WTC11 (cell line): ENCODE measurements around the gene TBC1D1. TPM values are rescaled to one million over a fixed set of nuclear protein-coding genes. Genes with fewer than 3 reads are reported as not detected.

Experiments
- ATAC-seq: fragments of 200-7000 bp; cut with Tn5 transposase; 2 replicates; pipeline ENCODE4 v1.10.0; 2021; ENCODE audit warnings: mild to moderate bottlenecking, moderate library complexity
- CTCF ChIA-PET: fragments of 300-600 bp; sonication (Branson Sonifier 250); formaldehyde crosslinking; loops from one replicate; lab custom pipeline; 2021; ENCODE audit warnings: antibody characterized with exemption; lab: Charles Lee
- POLR2A ChIA-PET: fragments of 350-600 bp; sonication (Branson Sonifier 250); formaldehyde crosslinking; loops from one replicate; lab custom pipeline; 2021; ENCODE audit warnings: antibody characterized with exemption; lab: Charles Lee
- DNase-seq: peaks from one replicate; pipeline ENCODE4 v3.0.0; 2021; ENCODE audit warnings: low spot score
- H3K27ac Mint-ChIP-seq: 2 replicates; pipeline ENCODE4 v1.8.0; 2021; ENCODE audit warnings: mixed read lengths
- H3K27me3 Mint-ChIP-seq: 2 replicates; pipeline ENCODE4 v1.8.0; 2021; ENCODE audit warnings: low read depth, mild to moderate bottlenecking, moderate library complexity, mixed read lengths
- H3K36me3 Mint-ChIP-seq: 2 replicates; pipeline ENCODE4 v1.8.0; 2021; ENCODE audit warnings: mixed read lengths
- H3K4me1 Mint-ChIP-seq: 2 replicates; pipeline ENCODE4 v1.8.0; 2022; ENCODE audit warnings: mixed read lengths
- H3K4me3 Mint-ChIP-seq: 2 replicates; pipeline ENCODE4 v1.8.0; 2021; ENCODE audit warnings: mild to moderate bottlenecking, moderate library complexity, mixed read lengths
- H3K9me3 Mint-ChIP-seq: 2 replicates; pipeline ENCODE4 v1.8.0; 2021; ENCODE audit warnings: mixed read lengths
- CREB1 ChIP-seq: sonication (generic); formaldehyde crosslinking; IDR thresholded peaks from 2 replicates; pipeline ENCODE4 v1.8.0; 2023; ENCODE audit warnings: mild to moderate bottlenecking, missing genetic modification reagents
- CREM ChIP-seq: sonication (generic); formaldehyde crosslinking; IDR thresholded peaks from 2 replicates; pipeline ENCODE4 v1.8.1; 2022; ENCODE audit warnings: mild to moderate bottlenecking, missing genetic modification reagents, moderate library complexity
- ESRRA ChIP-seq: sonication (generic); formaldehyde crosslinking; IDR thresholded peaks from 2 replicates; pipeline ENCODE4 v1.8.1; 2022; ENCODE audit warnings: mild to moderate bottlenecking, missing genetic modification reagents, borderline replicate concordance
- FOXK1 ChIP-seq: sonication (generic); formaldehyde crosslinking; IDR thresholded peaks from 2 replicates; pipeline ENCODE4 v1.8.0; 2022; ENCODE audit warnings: mild to moderate bottlenecking, moderate library complexity, missing genetic modification reagents
- GTF2I ChIP-seq: fragments of 250-450 bp; sonication (Bioruptor Pico); conservative IDR thresholded peaks from 2 replicates; pipeline ENCODE4 v1.4.0; 2021; ENCODE audit warnings: mild to moderate bottlenecking
- KAT7 ChIP-seq: sonication (generic); formaldehyde crosslinking; IDR thresholded peaks from 2 replicates; pipeline ENCODE4 v1.8.1; 2023; ENCODE audit warnings: missing genetic modification reagents, mild to moderate bottlenecking, borderline replicate concordance
- NFYB ChIP-seq: sonication (generic); formaldehyde crosslinking; conservative IDR thresholded peaks from 2 replicates; pipeline ENCODE4 v1.8.0; 2022; ENCODE audit warnings: low read depth, missing genetic modification reagents
- NR3C1 ChIP-seq: sonication (generic); formaldehyde crosslinking; conservative IDR thresholded peaks from 2 replicates; pipeline ENCODE4 v1.8.1; 2023; ENCODE audit warnings: low read depth, mild to moderate bottlenecking, missing genetic modification reagents
- OVOL2 ChIP-seq: fragments of 250-450 bp; sonication (Bioruptor Pico); IDR thresholded peaks from 2 replicates; pipeline ENCODE4 v1.9.0; 2021; ENCODE audit warnings: mild to moderate bottlenecking, borderline replicate concordance
- TEAD1 ChIP-seq: sonication (generic); formaldehyde crosslinking; IDR thresholded peaks from 2 replicates; pipeline ENCODE4 v1.8.0; 2022; ENCODE audit warnings: mild to moderate bottlenecking, missing genetic modification reagents
- TEAD4 ChIP-seq: sonication (generic); formaldehyde crosslinking; IDR thresholded peaks from 2 replicates; pipeline ENCODE4 v1.8.0; 2022; ENCODE audit warnings: mild to moderate bottlenecking, missing genetic modification reagents
- ZBTB21 ChIP-seq: sonication (generic); formaldehyde crosslinking; IDR thresholded peaks from 2 replicates; pipeline ENCODE4 v1.8.1; 2023; ENCODE audit warnings: mild to moderate bottlenecking, missing genetic modification reagents, borderline replicate concordance
- ZNF121 ChIP-seq: sonication (generic); formaldehyde crosslinking; IDR thresholded peaks from 2 replicates; pipeline ENCODE4 v1.8.0; 2023; ENCODE audit warnings: missing genetic modification reagents
- ZNF263 ChIP-seq: sonication (generic); formaldehyde crosslinking; IDR thresholded peaks from 2 replicates; pipeline ENCODE4 v1.8.1; 2022; ENCODE audit warnings: low read depth, mild to moderate bottlenecking, moderate library complexity, missing genetic modification reagents
- ZNF512 ChIP-seq: sonication (generic); formaldehyde crosslinking; IDR thresholded peaks from 2 replicates; pipeline ENCODE4 v1.8.1; 2022; ENCODE audit warnings: missing genetic modification reagents, borderline replicate concordance
- ZSCAN18 ChIP-seq: fragments of 250-450 bp; sonication (Bioruptor Pico); IDR thresholded peaks from 2 replicates; pipeline ENCODE4 v2.1.2; 2022; ENCODE audit warnings: mild to moderate bottlenecking, moderate library complexity
- total RNA-seq: library from RNA; stranded (reverse); gene quantifications from 3 replicates; pipeline ENCODE4 v1.2.3, GENCODE V29; 2021
- TF ChIP-seq, protein P1 (sequence below): sonication (generic); formaldehyde crosslinking; conservative IDR thresholded peaks from 2 replicates; pipeline ENCODE4 v1.8.1; 2023; ENCODE audit warnings: mild to moderate bottlenecking, low read depth, missing genetic modification reagents, moderate library complexity
- TF ChIP-seq, protein P2 (sequence below): sonication (generic); formaldehyde crosslinking; IDR thresholded peaks from 2 replicates; pipeline ENCODE4 v1.8.1; 2023; ENCODE audit warnings: mild to moderate bottlenecking, missing genetic modification reagents
- TF ChIP-seq, protein P3 (sequence below): fragments of 200-600 bp; IDR thresholded peaks from 2 replicates; pipeline ENCODE4 v1.8.0; 2022; ENCODE audit warnings: antibody characterized with exemption
- TF ChIP-seq, protein P4 (sequence below): fragments of 250-450 bp; sonication (Bioruptor Pico); conservative IDR thresholded peaks from 2 replicates; pipeline ENCODE4 v1.9.0; 2021; ENCODE audit warnings: mild to moderate bottlenecking
- TF ChIP-seq, protein P5 (sequence below): sonication (generic); formaldehyde crosslinking; conservative IDR thresholded peaks from 2 replicates; pipeline ENCODE4 v1.8.1; 2022; ENCODE audit warnings: mild to moderate bottlenecking, missing genetic modification reagents
- TF ChIP-seq, protein P6 (sequence below): fragments of 250-450 bp; sonication (Bioruptor Pico); IDR thresholded peaks from 2 replicates; pipeline ENCODE4 v1.9.0; 2021; ENCODE audit warnings: mild to moderate bottlenecking

The TBC1D1 gene
- total RNA-seq, 1 experiment from 2014 or later: 134 TPM

- TF ChIP-seq ZNF512 (CRISPR knock-in tag): no peak
Measured at GRCh38 chr4:37890801-37891259, at the start of gene TBC1D1 (continued).

DNA sequence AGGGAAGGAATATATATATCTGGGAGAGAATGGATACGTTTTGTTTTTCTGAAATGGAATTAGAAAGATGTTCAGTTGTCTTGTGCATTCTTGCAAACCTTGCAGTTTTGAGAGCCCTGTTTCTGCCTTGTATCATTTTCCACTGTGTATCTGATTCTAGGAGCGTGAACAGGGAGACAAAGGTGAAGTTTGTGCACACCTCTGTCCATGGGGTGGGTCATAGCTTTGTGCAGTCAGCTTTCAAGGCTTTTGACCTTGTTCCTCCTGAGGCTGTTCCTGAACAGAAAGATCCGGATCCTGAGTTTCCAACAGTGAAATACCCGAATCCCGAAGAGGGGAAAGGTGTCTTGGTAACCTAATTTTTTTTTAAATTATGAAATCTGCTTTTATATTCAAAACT lies 46.7 kb upstream of the TBC1D1 start:
- DNase-seq (no peak), ATAC-seq (no peak)
- H3K27ac Mint-ChIP-seq: no peak overlapping the region
- TF ChIP-seq, protein P1, sequence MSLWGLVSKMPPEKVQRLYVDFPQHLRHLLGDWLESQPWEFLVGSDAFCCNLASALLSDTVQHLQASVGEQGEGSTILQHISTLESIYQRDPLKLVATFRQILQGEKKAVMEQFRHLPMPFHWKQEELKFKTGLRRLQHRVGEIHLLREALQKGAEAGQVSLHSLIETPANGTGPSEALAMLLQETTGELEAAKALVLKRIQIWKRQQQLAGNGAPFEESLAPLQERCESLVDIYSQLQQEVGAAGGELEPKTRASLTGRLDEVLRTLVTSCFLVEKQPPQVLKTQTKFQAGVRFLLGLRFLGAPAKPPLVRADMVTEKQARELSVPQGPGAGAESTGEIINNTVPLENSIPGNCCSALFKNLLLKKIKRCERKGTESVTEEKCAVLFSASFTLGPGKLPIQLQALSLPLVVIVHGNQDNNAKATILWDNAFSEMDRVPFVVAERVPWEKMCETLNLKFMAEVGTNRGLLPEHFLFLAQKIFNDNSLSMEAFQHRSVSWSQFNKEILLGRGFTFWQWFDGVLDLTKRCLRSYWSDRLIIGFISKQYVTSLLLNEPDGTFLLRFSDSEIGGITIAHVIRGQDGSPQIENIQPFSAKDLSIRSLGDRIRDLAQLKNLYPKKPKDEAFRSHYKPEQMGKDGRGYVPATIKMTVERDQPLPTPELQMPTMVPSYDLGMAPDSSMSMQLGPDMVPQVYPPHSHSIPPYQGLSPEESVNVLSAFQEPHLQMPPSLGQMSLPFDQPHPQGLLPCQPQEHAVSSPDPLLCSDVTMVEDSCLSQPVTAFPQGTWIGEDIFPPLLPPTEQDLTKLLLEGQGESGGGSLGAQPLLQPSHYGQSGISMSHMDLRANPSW (CRISPR knock-in tag): no peak
- TF ChIP-seq KAT7 (no peak), CREM (CRISPR knock-in tag) (no peak), NFYB (CRISPR knock-in tag) (no peak), OVOL2 (CRISPR knock-in tag) (no peak), CREB1 (no peak), GTF2I (CRISPR knock-in tag) (no peak), ZNF121 (CRISPR knock-in tag) (no peak), NR3C1 (no peak)
- TF ChIP-seq, protein P2, sequence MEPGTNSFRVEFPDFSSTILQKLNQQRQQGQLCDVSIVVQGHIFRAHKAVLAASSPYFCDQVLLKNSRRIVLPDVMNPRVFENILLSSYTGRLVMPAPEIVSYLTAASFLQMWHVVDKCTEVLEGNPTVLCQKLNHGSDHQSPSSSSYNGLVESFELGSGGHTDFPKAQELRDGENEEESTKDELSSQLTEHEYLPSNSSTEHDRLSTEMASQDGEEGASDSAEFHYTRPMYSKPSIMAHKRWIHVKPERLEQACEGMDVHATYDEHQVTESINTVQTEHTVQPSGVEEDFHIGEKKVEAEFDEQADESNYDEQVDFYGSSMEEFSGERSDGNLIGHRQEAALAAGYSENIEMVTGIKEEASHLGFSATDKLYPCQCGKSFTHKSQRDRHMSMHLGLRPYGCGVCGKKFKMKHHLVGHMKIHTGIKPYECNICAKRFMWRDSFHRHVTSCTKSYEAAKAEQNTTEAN (CRISPR knock-in tag): no peak
- TF ChIP-seq, protein P3, sequence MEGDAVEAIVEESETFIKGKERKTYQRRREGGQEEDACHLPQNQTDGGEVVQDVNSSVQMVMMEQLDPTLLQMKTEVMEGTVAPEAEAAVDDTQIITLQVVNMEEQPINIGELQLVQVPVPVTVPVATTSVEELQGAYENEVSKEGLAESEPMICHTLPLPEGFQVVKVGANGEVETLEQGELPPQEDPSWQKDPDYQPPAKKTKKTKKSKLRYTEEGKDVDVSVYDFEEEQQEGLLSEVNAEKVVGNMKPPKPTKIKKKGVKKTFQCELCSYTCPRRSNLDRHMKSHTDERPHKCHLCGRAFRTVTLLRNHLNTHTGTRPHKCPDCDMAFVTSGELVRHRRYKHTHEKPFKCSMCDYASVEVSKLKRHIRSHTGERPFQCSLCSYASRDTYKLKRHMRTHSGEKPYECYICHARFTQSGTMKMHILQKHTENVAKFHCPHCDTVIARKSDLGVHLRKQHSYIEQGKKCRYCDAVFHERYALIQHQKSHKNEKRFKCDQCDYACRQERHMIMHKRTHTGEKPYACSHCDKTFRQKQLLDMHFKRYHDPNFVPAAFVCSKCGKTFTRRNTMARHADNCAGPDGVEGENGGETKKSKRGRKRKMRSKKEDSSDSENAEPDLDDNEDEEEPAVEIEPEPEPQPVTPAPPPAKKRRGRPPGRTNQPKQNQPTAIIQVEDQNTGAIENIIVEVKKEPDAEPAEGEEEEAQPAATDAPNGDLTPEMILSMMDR: no peak
- ChIA-PET CTCF (no interaction called here), POLR2A (no interaction called here)
- H3K4me1 Mint-ChIP-seq: no peaks in the 10 kb centered on the region
- no peaks in the 10 kb centered on the region for H3K9me3 Mint-ChIP-seq
- H3K4me3 Mint-ChIP-seq: no peak overlapping the region
- H3K36me3 Mint-ChIP-seq: peaks cover 38% of the 10 kb centered on the region
- no peaks in the 10 kb centered on the region for H3K27me3 Mint-ChIP-seq

DNA sequence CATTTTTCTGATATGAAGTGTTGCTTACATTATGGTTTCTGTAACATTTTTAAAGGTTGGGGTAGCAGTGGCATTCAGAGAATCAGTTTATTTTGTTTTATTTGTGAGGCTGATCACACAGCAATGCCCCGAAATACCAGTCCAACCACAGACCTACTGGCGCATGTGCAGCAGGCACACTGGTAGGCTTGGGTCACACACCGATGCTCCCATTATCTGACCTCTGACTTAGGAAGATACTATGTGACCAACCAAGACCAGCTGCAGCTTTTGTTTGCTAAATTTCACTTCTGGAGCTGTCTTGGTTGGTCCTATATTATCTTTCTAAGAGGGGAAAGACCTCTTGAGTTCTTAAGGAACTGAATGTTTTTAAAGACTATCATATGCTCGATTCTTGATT lies 45.7 kb upstream of the TBC1D1 start:
- ChIA-PET CTCF (interaction anchor here (0.6 to 0.7 kb wide), 2 partner anchors 12 to 392 kb away, joined by 3 to 4 read pairs; no protein-coding TSS in a partner anchor), POLR2A (no interaction called here)
- ATAC-seq: no peak
- peaks cover 34% of the 10 kb centered on the region for H3K36me3 Mint-ChIP-seq
- no peak for TF ChIP-seq TEAD1 (CRISPR knock-in tag)
- no peak for TF ChIP-seq ZSCAN18 (CRISPR knock-in tag)
- TF ChIP-seq TEAD4 (CRISPR knock-in tag): no peak
- TF ChIP-seq, protein P4, sequence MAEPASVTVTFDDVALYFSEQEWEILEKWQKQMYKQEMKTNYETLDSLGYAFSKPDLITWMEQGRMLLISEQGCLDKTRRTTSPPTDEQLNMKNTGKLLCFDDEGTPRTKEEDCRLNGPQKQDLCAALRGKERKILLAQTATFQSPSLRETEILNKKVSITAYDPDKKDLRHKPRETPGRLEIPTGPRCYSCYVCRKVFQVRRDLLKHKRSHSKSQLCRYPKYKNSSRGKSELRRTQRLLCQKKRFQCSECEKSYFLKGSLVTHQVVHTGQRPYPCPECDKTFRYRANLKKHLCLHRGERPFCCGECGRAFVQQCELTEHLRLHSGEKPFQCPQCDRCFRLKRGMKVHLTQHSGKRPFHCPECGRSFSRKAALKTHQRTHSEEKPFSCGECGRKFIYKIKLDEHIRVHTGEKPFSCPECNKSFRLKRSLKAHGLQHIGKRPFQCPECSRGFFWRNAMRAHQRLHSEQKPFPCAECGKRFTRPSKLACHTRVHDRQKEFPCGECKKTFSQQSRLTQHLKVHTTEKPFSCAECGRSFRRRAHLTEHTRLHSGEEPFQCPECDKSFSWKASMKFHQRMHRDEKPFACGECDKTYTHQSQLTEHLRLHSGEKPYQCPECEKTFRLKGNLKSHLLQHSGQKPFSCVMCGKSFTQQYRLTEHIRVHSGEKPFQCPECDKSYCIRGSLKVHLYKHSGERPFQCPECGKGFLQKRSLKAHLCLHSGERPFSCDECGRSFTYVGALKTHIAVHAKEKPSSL (CRISPR knock-in tag): no peak
- TF ChIP-seq CREB1: no peak
- TF ChIP-seq ESRRA (CRISPR knock-in tag): no peak
- TF ChIP-seq, protein P5, sequence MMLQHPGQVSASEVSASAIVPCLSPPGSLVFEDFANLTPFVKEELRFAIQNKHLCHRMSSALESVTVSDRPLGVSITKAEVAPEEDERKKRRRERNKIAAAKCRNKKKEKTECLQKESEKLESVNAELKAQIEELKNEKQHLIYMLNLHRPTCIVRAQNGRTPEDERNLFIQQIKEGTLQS (CRISPR knock-in tag): no peak
- TF ChIP-seq ZNF263 (CRISPR knock-in tag): no peak
- TF ChIP-seq, protein P6, sequence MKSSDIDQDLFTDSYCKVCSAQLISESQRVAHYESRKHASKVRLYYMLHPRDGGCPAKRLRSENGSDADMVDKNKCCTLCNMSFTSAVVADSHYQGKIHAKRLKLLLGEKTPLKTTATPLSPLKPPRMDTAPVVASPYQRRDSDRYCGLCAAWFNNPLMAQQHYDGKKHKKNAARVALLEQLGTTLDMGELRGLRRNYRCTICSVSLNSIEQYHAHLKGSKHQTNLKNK: no peak
- no peak for TF ChIP-seq ZBTB21 (CRISPR knock-in tag)
- no peak for TF ChIP-seq FOXK1 (CRISPR knock-in tag)
- TF ChIP-seq CREM (CRISPR knock-in tag): no peak
- H3K4me3 Mint-ChIP-seq: no peak overlapping the region
- no peak overlapping the region for H3K27ac Mint-ChIP-seq
- no peaks in the 10 kb centered on the region for H3K9me3 Mint-ChIP-seq
- no peak for DNase-seq
- H3K4me1 Mint-ChIP-seq: no peaks in the 10 kb centered on the region
- H3K27me3 Mint-ChIP-seq: no peaks in the 10 kb centered on the region
